HepG2 (cell line): ENCODE measurements around the gene ETV3L. TPM values are rescaled to one million over a fixed set of nuclear protein-coding genes. Genes with fewer than 3 reads are reported as not detected.

Source experiments
- ATAC-seq: fragments of 200-7000 bp; cut with Tn5 transposase; 3 replicates; pipeline ENCODE4 v1.9.1; 2020; ENCODE audit warnings: mild to moderate bottlenecking, moderate library complexity
- BruUV-seq: library from RNA; stranded (reverse); fragments of 400-500 nt; replicated peaks from 2 replicates; lab custom pipeline; 2021; lab: Mats Ljungman, UMichigan
- CTCF ChIA-PET: fragments of 300-600 bp; formaldehyde crosslinking; extraction: SDS; loops from one replicate; lab custom pipeline; 2021; ENCODE audit warnings: low total read pairs, inconsistent platforms, low intra/inter-chr PET ratio; lab: Yijun Ruan, JAX
- POLR2A ChIA-PET: fragments of 350-600 bp; sonication (Branson Sonifier 250); formaldehyde crosslinking; loops from one replicate; lab custom pipeline; 2020; ENCODE audit warnings: antibody characterized with exemption, inconsistent platforms; lab: Yijun Ruan, JAX
- DNase-seq: peaks from one replicate; pipeline ENCODE4 v3.0.0-alpha.2; 2015; ENCODE audit warnings: low spot score
- FAIRE-seq: peaks from 3 replicates; lab custom pipeline; 2011; peaks lifted over from hg19 to GRCh38; lab: Jason Lieb, UNC
- H2AFZ ChIP-seq: one replicate; pipeline ENCODE4 v1.6.1; 2011; ENCODE audit warnings: low read length, inconsistent platforms
- H3K27ac ChIP-seq: fragments of 300-600 bp; 3 replicates; pipeline ENCODE4 v1.8.0; 2011; ENCODE audit warnings: mixed run types, mild to moderate bottlenecking, mixed read lengths, low read length, inconsistent platforms; ENCODE audit not compliant: insufficient read depth; ENCODE audit errors: extremely low read length
- H3K27me3 ChIP-seq, 2 experiments: fragments of 200-600 bp in 1 of 2; 2 replicates in 1 of 2; 3 replicates in 1 of 2; pipeline versions ENCODE4 v1.6.0 to v1.8.0; 2011; ENCODE audit warnings: low read length in 2 of 2, mild to moderate bottlenecking in 2 of 2, moderate library complexity in 2 of 2, inconsistent platforms in 1 of 2; ENCODE audit not compliant: insufficient read depth in 2 of 2, control insufficient read depth in 1 of 2
- H3K36me3 ChIP-seq, 2 experiments: fragments of 200-600 bp in 1 of 2; replicated peaks in 1 of 2; 2 replicates in 1 of 2; 3 replicates in 1 of 2; pipeline versions ENCODE4 v1.5.1 to v1.8.0; 2011; ENCODE audit warnings: low read length in 2 of 2, inconsistent platforms in 1 of 2; ENCODE audit not compliant: insufficient read depth in 2 of 2, control insufficient read depth in 1 of 2
- H3K4me1 ChIP-seq: 2 replicates; pipeline ENCODE4 v1.5.1; 2012; ENCODE audit warnings: low read length, inconsistent platforms; ENCODE audit not compliant: insufficient read depth
- H3K4me2 ChIP-seq: 2 replicates; pipeline ENCODE4 v1.6.0; 2011; ENCODE audit warnings: low read depth, low read length, inconsistent platforms
- H3K4me3 ChIP-seq, 3 experiments: fragments of 200-600 bp in 1 of 3; sonication (generic), shearing (Covaris generic) in 1 of 3; replicated peaks in 1 of 3; 2 replicates each; pipeline ENCODE4 v1.5.1; 2011 to 2016; ENCODE audit warnings: low read length in 3 of 3, inconsistent platforms in 2 of 3, low read depth in 2 of 3, mild to moderate bottlenecking in 2 of 3, control low read depth in 1 of 3, mixed read lengths in 1 of 3; ENCODE audit not compliant: insufficient read depth in 1 of 3
- H3K79me2 ChIP-seq: one replicate; pipeline ENCODE4 v1.6.1; 2011; ENCODE audit warnings: low read length, inconsistent platforms; ENCODE audit not compliant: insufficient read depth
- H3K9ac ChIP-seq: 2 replicates; pipeline ENCODE4 v1.6.0; 2011; ENCODE audit warnings: mild to moderate bottlenecking, low read depth, low read length, inconsistent platforms; ENCODE audit not compliant: insufficient read depth
- H3K9me3 ChIP-seq: 2 replicates; pipeline ENCODE4 v1.5.1; 2012; ENCODE audit warnings: mild to moderate bottlenecking, low read length
- H4K20me1 ChIP-seq: 2 replicates; pipeline ENCODE4 v1.6.0; 2011; ENCODE audit warnings: inconsistent platforms, mild to moderate bottlenecking, low read length, moderate library complexity; ENCODE audit not compliant: insufficient read depth
- EZH2 ChIP-seq: conservative IDR thresholded peaks from 2 replicates; pipeline ENCODE4 v1.6.1; 2012; ENCODE audit warnings: mild to moderate bottlenecking, low read depth, low read length, moderate library complexity
- HNRNPL ChIP-seq: fragments of 200-400 bp; formaldehyde crosslinking; IDR thresholded peaks from 2 replicates; pipeline ENCODE4 v1.6.1; 2017; ENCODE audit warnings: mild to moderate bottlenecking, low read depth, low read length
- LCORL ChIP-seq, 2 experiments: fragments of 450-650 bp in 1 of 2; sonication (generic) in 1 of 2; formaldehyde crosslinking in 1 of 2; IDR thresholded peaks; 2 replicates each; pipeline versions ENCODE4 v1.5.0 to v1.6.1; 2017 to 2020; ENCODE audit warnings: antibody characterized with exemption in 1 of 2, missing genetic modification reagents in 1 of 2
- MLLT10 ChIP-seq: sonication (generic); formaldehyde crosslinking; IDR thresholded peaks from 2 replicates; pipeline ENCODE4 v1.4.0; 2020; ENCODE audit warnings: missing genetic modification reagents
- RFX3 ChIP-seq: IDR thresholded peaks from 2 replicates; pipeline ENCODE4 v1.6.1; 2016; ENCODE audit warnings: missing biosample characterization, missing genetic modification reagents
- SYNCRIP ChIP-seq: fragments of 200-400 bp; formaldehyde crosslinking; IDR thresholded peaks from 2 replicates; pipeline ENCODE4 v1.6.1; 2018; ENCODE audit warnings: mild to moderate bottlenecking, low read depth, low read length; ENCODE audit not compliant: insufficient read depth
- YY1 ChIP-seq: IDR thresholded peaks from 2 replicates; pipeline ENCODE4 v1.6.1; 2011; ENCODE audit warnings: low read length, low read depth, moderate library complexity, mild to moderate bottlenecking; ENCODE audit not compliant: insufficient read depth, insufficient replicate concordance
- ZNF121 ChIP-seq: sonication (generic); formaldehyde crosslinking; IDR thresholded peaks from 2 replicates; pipeline ENCODE4 v1.5.0; 2020; ENCODE audit warnings: mild to moderate bottlenecking, missing genetic modification reagents
- ZNF136 ChIP-seq: sonication (generic); formaldehyde crosslinking; IDR thresholded peaks from 2 replicates; pipeline ENCODE4 v1.8.1; 2022; ENCODE audit warnings: low read depth, mild to moderate bottlenecking, moderate library complexity, missing genetic modification reagents
- ZNF468 ChIP-seq: sonication (generic); formaldehyde crosslinking; IDR thresholded peaks from 2 replicates; pipeline ENCODE4 v1.8.0; 2022; ENCODE audit warnings: mild to moderate bottlenecking, moderate library complexity, missing genetic modification reagents
- ZNF501 ChIP-seq: sonication (generic); formaldehyde crosslinking; IDR thresholded peaks from 2 replicates; pipeline ENCODE4 v1.5.1; 2020; ENCODE audit warnings: mild to moderate bottlenecking, moderate library complexity, missing genetic modification reagents
- ZNF510 ChIP-seq: sonication (generic); formaldehyde crosslinking; IDR thresholded peaks from 2 replicates; pipeline ENCODE4 v1.4.0; 2020; ENCODE audit warnings: low read depth, mild to moderate bottlenecking, missing genetic modification reagents
- WGBS: methylation state at CpG from one replicate; pipeline ENCODE4 v1.1.6; 2017; ENCODE audit warnings: low lambda C conversion rate; 5-methylcytosine and 5-hydroxymethylcytosine counted together
- in situ Hi-C: cut with HindIII; loops from 2 replicates; pipeline ENCODE4 v1.10.0; 2017; ENCODE audit warnings: low pct_unique_long_range_greater_than_20kb; ENCODE audit not compliant: extremely low pct_ligation_motif_present
- intact Hi-C: fragments of 100-400 bp; cut with micrococcal nuclease; formaldehyde crosslinking; loops from one replicate; pipeline ENCODE4 v1.10.0; 2022; ENCODE audit not compliant: unreplicated experiment
- polyA plus RNA-seq, 8 experiments: library from polyadenylated mRNA; depleted of rRNA in 3 of 8; stranded (reverse) in 7 of 8; unstranded in 1 of 8; fragments of >200 nt; fragmentation: Illumina TruSeq in 4 of 8; extraction: Trizol in 4 of 8; gene quantifications; 2 replicates each; pipeline versions ENCODE4 v1.2.1 to v1.2.3, GENCODE V29; 2011 to 2016; ENCODE audit warnings: low read depth in 4 of 8, missing spikeins in 1 of 8, mixed read lengths in 1 of 8; ENCODE audit not compliant: insufficient read depth in 1 of 8
- total RNA-seq, 5 experiments: library from RNA; depleted of rRNA; stranded (reverse); fragments of >200 nt; fragmentation: Illumina TruSeq; extraction: Trizol; gene quantifications; 2 replicates each; pipeline ENCODE4 v1.2.3, GENCODE V29; 2016; ENCODE audit warnings: low read depth in 1 of 5
- TF ChIP-seq, protein P1 (sequence below): IDR thresholded peaks from 2 replicates; pipeline ENCODE4 v1.6.1; 2016; ENCODE audit warnings: control low read depth
- TF ChIP-seq, protein P2 (sequence below): sonication (generic); formaldehyde crosslinking; IDR thresholded peaks from 2 replicates; pipeline ENCODE4 v1.4.0; 2020; ENCODE audit warnings: missing genetic modification reagents
- TF ChIP-seq, protein P3 (sequence below): IDR thresholded peaks from 2 replicates; pipeline ENCODE4 v1.6.1; 2016; ENCODE audit warnings: missing genetic modification reagents, missing compliant biosample characterization
- TF ChIP-seq, protein P4 (sequence below): sonication (generic); formaldehyde crosslinking; IDR thresholded peaks from 2 replicates; pipeline ENCODE4 v1.8.0; 2023; ENCODE audit warnings: mild to moderate bottlenecking, missing genetic modification reagents
- TF ChIP-seq, protein P5 (sequence below): sonication (generic); formaldehyde crosslinking; IDR thresholded peaks from 2 replicates; pipeline ENCODE4 v1.9.0; 2021; ENCODE audit warnings: missing genetic modification reagents, borderline replicate concordance
- TF ChIP-seq, protein P6 (sequence below): sonication (generic); formaldehyde crosslinking; IDR thresholded peaks from 2 replicates; pipeline ENCODE4 v1.4.0; 2020; ENCODE audit warnings: mild to moderate bottlenecking, missing genetic modification reagents

Gene ETV3L
- total and polyA plus RNA-seq, 2 of the 13 experiments (the other 11 are each of a cell fraction or from before 2014, with no cell fraction given) = not detected

DNA sequence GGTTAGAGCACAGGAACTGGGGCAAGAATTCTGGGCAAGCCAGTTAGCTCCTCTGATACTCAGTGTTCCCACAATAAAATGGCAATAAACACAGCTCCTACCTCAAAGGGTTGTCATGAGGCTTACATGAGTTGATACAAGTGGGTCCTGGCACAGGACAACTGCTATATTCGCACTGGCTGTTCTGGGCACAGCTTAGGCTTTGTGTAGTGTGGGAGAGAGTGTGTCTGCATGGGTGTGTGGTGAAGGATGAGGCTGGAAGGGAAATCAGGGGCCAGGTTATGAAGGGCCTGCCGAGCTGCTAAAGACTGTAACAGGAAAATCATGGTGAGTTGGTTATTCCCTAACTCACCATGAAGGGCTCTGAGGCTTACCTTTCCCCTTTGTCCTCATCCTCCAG lies 19.8 kb upstream of the ETV3L start:
- 0 out of 5 replicates have a peak, but pooled peaks cover 3 to 4% of the 10 kb centered on the region in 2 experiments for H3K36me3 ChIP-seq
- H2AFZ ChIP-seq = no peak overlapping the region
- ChIA-PET POLR2A (no interaction called here), CTCF (no interaction called here)
- H3K79me2 ChIP-seq = no peaks in the 10 kb centered on the region
- no peaks in the 10 kb centered on the region for H3K9me3 ChIP-seq
- H3K4me2 ChIP-seq = no peak overlapping the region
- ATAC-seq = no peak
- peaks cover 5% of the 10 kb centered on the region; the same call in 1 of the 2 replicates for H3K4me1 ChIP-seq
- H3K27me3 ChIP-seq = 0 out of 5 replicates have a peak, but pooled peaks cover 1 to 4% of the 10 kb centered on the region in 2 experiments
- intact Hi-C loops = no loop called here
- H3K4me3 ChIP-seq = no peak overlapping the region
- BruUV-seq = no TSS peak
- 80% methylated on average over 2 of the region's 2 CpGs for WGBS
- in situ Hi-C loops = no loop called here
- H3K27ac ChIP-seq = no peak overlapping the region
- TF ChIP-seq, protein P1, sequence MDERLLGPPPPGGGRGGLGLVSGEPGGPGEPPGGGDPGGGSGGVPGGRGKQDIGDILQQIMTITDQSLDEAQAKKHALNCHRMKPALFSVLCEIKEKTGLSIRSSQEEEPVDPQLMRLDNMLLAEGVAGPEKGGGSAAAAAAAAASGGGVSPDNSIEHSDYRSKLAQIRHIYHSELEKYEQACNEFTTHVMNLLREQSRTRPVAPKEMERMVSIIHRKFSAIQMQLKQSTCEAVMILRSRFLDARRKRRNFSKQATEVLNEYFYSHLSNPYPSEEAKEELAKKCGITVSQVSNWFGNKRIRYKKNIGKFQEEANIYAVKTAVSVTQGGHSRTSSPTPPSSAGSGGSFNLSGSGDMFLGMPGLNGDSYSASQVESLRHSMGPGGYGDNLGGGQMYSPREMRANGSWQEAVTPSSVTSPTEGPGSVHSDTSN (CRISPR knock-in tag) = no peak
- TF ChIP-seq ZNF121 (CRISPR knock-in tag) = no peak
- no peak for TF ChIP-seq ZNF468 (CRISPR knock-in tag)
- TF ChIP-seq, protein P2, sequence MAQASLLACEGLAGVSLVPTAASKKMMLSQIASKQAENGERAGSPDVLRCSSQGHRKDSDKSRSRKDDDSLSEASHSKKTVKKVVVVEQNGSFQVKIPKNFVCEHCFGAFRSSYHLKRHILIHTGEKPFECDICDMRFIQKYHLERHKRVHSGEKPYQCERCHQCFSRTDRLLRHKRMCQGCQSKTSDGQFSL (CRISPR knock-in tag) = no peak
- TF ChIP-seq LCORL (IDR thresholded peaks at IDR 0.05) = no peak
- TF ChIP-seq LCORL (CRISPR knock-in tag; IDR thresholded peaks at IDR 0.05) = no peak
- no peak for TF ChIP-seq SYNCRIP
- TF ChIP-seq ZNF136 (CRISPR knock-in tag) = no peak
- no peak for TF ChIP-seq YY1
- TF ChIP-seq, protein P3, sequence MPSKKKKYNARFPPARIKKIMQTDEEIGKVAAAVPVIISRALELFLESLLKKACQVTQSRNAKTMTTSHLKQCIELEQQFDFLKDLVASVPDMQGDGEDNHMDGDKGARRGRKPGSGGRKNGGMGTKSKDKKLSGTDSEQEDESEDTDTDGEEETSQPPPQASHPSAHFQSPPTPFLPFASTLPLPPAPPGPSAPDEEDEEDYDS = no peak
- no peak for TF ChIP-seq HNRNPL
- TF ChIP-seq, protein P4, sequence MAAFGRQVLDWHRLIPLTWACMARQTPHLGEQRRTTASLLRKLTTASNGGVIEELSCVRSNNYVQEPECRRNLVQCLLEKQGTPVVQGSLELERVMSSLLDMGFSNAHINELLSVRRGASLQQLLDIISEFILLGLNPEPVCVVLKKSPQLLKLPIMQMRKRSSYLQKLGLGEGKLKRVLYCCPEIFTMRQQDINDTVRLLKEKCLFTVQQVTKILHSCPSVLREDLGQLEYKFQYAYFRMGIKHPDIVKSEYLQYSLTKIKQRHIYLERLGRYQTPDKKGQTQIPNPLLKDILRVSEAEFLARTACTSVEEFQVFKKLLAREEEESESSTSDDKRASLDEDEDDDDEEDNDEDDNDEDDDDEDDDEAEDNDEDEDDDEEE = no peak
- TF ChIP-seq, protein P5, sequence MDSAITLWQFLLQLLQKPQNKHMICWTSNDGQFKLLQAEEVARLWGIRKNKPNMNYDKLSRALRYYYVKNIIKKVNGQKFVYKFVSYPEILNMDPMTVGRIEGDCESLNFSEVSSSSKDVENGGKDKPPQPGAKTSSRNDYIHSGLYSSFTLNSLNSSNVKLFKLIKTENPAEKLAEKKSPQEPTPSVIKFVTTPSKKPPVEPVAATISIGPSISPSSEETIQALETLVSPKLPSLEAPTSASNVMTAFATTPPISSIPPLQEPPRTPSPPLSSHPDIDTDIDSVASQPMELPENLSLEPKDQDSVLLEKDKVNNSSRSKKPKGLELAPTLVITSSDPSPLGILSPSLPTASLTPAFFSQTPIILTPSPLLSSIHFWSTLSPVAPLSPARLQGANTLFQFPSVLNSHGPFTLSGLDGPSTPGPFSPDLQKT (CRISPR knock-in tag) = no peak
- no peak for TF ChIP-seq ZNF510
- TF ChIP-seq EZH2 = no peak
- no peak for TF ChIP-seq ZNF501 (CRISPR knock-in tag)
- TF ChIP-seq, protein P6, sequence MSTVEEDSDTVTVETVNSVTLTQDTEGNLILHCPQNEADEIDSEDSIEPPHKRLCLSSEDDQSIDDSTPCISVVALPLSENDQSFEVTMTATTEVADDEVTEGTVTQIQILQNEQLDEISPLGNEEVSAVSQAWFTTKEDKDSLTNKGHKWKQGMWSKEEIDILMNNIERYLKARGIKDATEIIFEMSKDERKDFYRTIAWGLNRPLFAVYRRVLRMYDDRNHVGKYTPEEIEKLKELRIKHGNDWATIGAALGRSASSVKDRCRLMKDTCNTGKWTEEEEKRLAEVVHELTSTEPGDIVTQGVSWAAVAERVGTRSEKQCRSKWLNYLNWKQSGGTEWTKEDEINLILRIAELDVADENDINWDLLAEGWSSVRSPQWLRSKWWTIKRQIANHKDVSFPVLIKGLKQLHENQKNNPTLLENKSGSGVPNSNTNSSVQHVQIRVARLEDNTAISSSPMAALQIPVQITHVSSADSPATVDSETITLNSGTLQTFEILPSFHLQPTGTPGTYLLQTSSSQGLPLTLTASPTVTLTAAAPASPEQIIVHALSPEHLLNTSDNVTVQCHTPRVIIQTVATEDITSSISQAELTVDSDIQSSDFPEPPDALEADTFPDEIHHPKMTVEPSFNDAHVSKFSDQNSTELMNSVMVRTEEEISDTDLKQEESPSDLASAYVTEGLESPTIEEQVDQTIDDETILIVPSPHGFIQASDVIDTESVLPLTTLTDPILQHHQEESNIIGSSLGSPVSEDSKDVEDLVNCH (CRISPR knock-in tag) = no peak
- no peak for TF ChIP-seq RFX3 (CRISPR knock-in tag)
- no peak for TF ChIP-seq MLLT10
- no peak for DNase-seq
- no peak overlapping the region for H3K9ac ChIP-seq
- no peaks in the 10 kb centered on the region for H4K20me1 ChIP-seq
- FAIRE-seq = no peak
